K562 (cell line): ENCODE results near the gene MMS19. TPM values are rescaled to one million over a fixed set of nuclear protein-coding genes. Genes with fewer than 3 reads are reported as not detected.

Experiments used
- AFF4 ChIP-seq: sonication (generic); formaldehyde crosslinking; IDR thresholded peaks from 2 replicates; pipeline ENCODE4 v1.8.0; 2023; ENCODE audit warnings: mild to moderate bottlenecking, missing genetic modification reagents
- GABPB2 ChIP-seq: fragments of 250-450 bp; sonication (Bioruptor Pico); conservative IDR thresholded peaks from 2 replicates; pipeline ENCODE4 v1.5.1; 2021; ENCODE audit warnings: mild to moderate bottlenecking
- HBP1 ChIP-seq: fragments of 450-650 bp; formaldehyde crosslinking; IDR thresholded peaks from 2 replicates; pipeline ENCODE4 v1.4.0; 2022; ENCODE audit warnings: missing genetic modification characterization
- KAT2B ChIP-seq: IDR thresholded peaks from one replicate; pipeline ENCODE4 v1.6.1; 2012; ENCODE audit warnings: low read depth, mild to moderate bottlenecking, control low read depth, inconsistent platforms, low read length, moderate library complexity
- KLF1 ChIP-seq: fragments of 450-650 bp; IDR thresholded peaks from 2 replicates; pipeline ENCODE4 v1.6.1; 2016; ENCODE audit warnings: missing genetic modification characterization, missing compliant biosample characterization
- NR2C2 ChIP-seq, 2 experiments: fragments of 200-800 bp in 1 of 2; sonication (Bioruptor generic) in 1 of 2; sonication (generic) in 1 of 2; formaldehyde crosslinking in 1 of 2; IDR thresholded peaks; 2 replicates each; pipeline versions ENCODE4 v1.6.1 to v1.8.0; 2016 to 2022; ENCODE audit warnings: mild to moderate bottlenecking in 1 of 2, missing compliant biosample characterization in 1 of 2, missing genetic modification characterization in 1 of 2, missing genetic modification reagents in 1 of 2
- PHTF2 ChIP-seq: fragments of 250-450 bp; sonication (Bioruptor Pico); IDR thresholded peaks from 2 replicates; pipeline ENCODE4 v1.5.0; 2021; ENCODE audit warnings: mild to moderate bottlenecking
- SIRT6 ChIP-seq: IDR thresholded peaks from one replicate; pipeline ENCODE4 v1.6.1; 2012; ENCODE audit warnings: low read depth, mild to moderate bottlenecking, control low read depth, inconsistent platforms, low read length, moderate library complexity
- TFE3 ChIP-seq: fragments of 450-650 bp; formaldehyde crosslinking; IDR thresholded peaks from 2 replicates; pipeline ENCODE4 v1.4.0; 2020; ENCODE audit warnings: mild to moderate bottlenecking, mixed read lengths
- ZFX ChIP-seq: sonication (generic); formaldehyde crosslinking; IDR thresholded peaks from 2 replicates; pipeline ENCODE4 v1.8.0; 2022; ENCODE audit warnings: mild to moderate bottlenecking, missing genetic modification reagents, moderate library complexity
- ZNF699 ChIP-seq: fragments of 250-450 bp; sonication (Bioruptor Pico); IDR thresholded peaks from 2 replicates; pipeline ENCODE4 v1.8.0; 2021; ENCODE audit warnings: mild to moderate bottlenecking, moderate library complexity; ENCODE audit not compliant: insufficient replicate concordance
- polyA plus RNA-seq, 8 experiments: library from polyadenylated mRNA; depleted of rRNA in 4 of 8; stranded (reverse) in 5 of 8; unstranded in 3 of 8; fragments of >200 nt; fragmentation: Nextera tagmentation in 2 of 8; fragmentation: Illumina TruSeq in 1 of 8; extraction: Ambion mirVana in 2 of 8; extraction: Trizol in 1 of 8; gene quantifications; 2 replicates each; pipeline versions ENCODE4 v1.2.1 to v1.2.3, GENCODE V29; 2011 to 2014; ENCODE audit warnings: inconsistent platforms in 1 of 8, missing spikeins in 1 of 8
- total RNA-seq, 7 experiments: library from RNA; depleted of rRNA in 6 of 7; stranded (reverse); fragments of >200 nt in 6 of 7; fragmentation: Illumina TruSeq in 2 of 7; extraction: Trizol in 2 of 7; gene quantifications; 2 replicates each; pipeline versions ENCODE4 v1.2.1 to v1.2.3, GENCODE V29; 2011 to 2021; ENCODE audit warnings: low replicate concordance in 1 of 7
- TF ChIP-seq, protein P1 (sequence below): fragments of 250-450 bp; sonication (Bioruptor Pico); IDR thresholded peaks from 2 replicates; pipeline ENCODE4 v1.8.0; 2021; ENCODE audit warnings: borderline replicate concordance, mild to moderate bottlenecking, moderate library complexity; ENCODE audit not compliant: poor library complexity, severe bottlenecking
- TF ChIP-seq, protein P2 (sequence below): fragments of 450-650 bp; IDR thresholded peaks from 2 replicates; pipeline ENCODE4 v1.6.1; 2017; ENCODE audit warnings: mild to moderate bottlenecking, moderate library complexity
- TF ChIP-seq, protein P3 (sequence below): sonication (generic); formaldehyde crosslinking; IDR thresholded peaks from 2 replicates; pipeline ENCODE4 v1.8.1; 2023; ENCODE audit warnings: mild to moderate bottlenecking, missing genetic modification reagents

Gene MMS19
- total and polyA plus RNA-seq, 9 of the 15 experiments (the other 6 are each of a cell fraction or from before 2014, with no cell fraction given): 40.1 to 110 (median 62.9) TPM

DNA sequence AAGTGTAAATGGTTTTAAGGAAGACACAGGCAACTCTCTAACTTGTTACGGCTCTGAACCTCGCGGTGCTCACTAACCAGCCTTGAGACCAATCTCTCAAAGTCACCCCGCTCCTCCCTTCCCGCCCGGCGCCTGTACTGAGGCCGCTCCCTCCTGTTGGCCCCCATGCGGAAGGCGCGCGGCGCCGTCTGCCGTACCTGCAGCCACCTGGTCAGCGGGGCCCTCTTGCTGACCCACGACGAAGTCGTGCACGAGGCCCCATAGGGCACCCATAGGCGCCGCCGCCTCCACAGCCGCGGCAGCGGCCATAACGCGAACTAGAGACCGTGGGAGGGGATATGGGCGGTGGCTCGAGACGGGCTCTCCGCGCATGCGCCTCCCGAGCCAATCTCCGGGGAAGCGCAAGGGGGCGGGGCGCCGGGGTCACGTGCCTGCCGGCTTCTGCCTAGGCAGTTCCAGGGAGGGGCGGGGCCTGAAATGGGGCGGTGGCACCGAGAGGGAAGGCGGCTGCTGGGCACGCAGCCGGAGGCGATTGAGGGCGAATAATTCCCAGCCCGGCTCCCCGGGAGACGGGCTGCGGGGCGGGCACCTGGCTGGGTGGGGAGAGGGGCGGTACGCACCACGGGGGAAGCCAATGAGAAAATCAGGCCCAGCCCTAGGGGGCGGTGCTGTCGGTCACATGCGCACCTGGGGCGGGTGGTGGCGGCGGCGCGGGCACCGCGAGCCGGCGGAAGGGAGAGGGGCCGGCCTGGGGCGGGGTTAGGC lies at the start of gene MMS19 (continued):
- TF ChIP-seq, protein P1, sequence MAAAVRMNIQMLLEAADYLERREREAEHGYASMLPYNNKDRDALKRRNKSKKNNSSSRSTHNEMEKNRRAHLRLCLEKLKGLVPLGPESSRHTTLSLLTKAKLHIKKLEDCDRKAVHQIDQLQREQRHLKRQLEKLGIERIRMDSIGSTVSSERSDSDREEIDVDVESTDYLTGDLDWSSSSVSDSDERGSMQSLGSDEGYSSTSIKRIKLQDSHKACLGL (CRISPR knock-in tag): no peak
- TF ChIP-seq ZFX: peak; percentile 76
- no peak for TF ChIP-seq SIRT6
- TF ChIP-seq, protein P2, sequence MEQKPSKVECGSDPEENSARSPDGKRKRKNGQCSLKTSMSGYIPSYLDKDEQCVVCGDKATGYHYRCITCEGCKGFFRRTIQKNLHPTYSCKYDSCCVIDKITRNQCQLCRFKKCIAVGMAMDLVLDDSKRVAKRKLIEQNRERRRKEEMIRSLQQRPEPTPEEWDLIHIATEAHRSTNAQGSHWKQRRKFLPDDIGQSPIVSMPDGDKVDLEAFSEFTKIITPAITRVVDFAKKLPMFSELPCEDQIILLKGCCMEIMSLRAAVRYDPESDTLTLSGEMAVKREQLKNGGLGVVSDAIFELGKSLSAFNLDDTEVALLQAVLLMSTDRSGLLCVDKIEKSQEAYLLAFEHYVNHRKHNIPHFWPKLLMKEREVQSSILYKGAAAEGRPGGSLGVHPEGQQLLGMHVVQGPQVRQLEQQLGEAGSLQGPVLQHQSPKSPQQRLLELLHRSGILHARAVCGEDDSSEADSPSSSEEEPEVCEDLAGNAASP: no peak
- peak; percentile 51; the same call in 1 of the 2 replicates for TF ChIP-seq HBP1
- no peak for TF ChIP-seq PHTF2 (CRISPR knock-in tag)
- TF ChIP-seq NR2C2 (CRISPR knock-in tag; IDR thresholded peaks at IDR 0.05): no peak
- TF ChIP-seq NR2C2 (tag; IDR thresholded peaks at IDR 0.05): no peak; the same call in 1 of the 2 replicates
- peak; percentile 96 for TF ChIP-seq TFE3 (CRISPR knock-in tag)
- TF ChIP-seq KAT2B: no peak
- TF ChIP-seq AFF4: peak; percentile 66
- no peak for TF ChIP-seq KLF1 (tag)
- no peak for TF ChIP-seq ZNF699 (CRISPR knock-in tag)
- TF ChIP-seq, protein P3, sequence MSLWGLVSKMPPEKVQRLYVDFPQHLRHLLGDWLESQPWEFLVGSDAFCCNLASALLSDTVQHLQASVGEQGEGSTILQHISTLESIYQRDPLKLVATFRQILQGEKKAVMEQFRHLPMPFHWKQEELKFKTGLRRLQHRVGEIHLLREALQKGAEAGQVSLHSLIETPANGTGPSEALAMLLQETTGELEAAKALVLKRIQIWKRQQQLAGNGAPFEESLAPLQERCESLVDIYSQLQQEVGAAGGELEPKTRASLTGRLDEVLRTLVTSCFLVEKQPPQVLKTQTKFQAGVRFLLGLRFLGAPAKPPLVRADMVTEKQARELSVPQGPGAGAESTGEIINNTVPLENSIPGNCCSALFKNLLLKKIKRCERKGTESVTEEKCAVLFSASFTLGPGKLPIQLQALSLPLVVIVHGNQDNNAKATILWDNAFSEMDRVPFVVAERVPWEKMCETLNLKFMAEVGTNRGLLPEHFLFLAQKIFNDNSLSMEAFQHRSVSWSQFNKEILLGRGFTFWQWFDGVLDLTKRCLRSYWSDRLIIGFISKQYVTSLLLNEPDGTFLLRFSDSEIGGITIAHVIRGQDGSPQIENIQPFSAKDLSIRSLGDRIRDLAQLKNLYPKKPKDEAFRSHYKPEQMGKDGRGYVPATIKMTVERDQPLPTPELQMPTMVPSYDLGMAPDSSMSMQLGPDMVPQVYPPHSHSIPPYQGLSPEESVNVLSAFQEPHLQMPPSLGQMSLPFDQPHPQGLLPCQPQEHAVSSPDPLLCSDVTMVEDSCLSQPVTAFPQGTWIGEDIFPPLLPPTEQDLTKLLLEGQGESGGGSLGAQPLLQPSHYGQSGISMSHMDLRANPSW (CRISPR knock-in tag): no peak
- TF ChIP-seq GABPB2: no peak
